NCI-H1436 (cell line): ENCODE data around the gene ZNF608.

Source experiments
- DNase-seq: peaks from one replicate; lab custom pipeline; 2025; lab: John Stamatoyannopoulos, UW

Gene ZNF608, protein sequence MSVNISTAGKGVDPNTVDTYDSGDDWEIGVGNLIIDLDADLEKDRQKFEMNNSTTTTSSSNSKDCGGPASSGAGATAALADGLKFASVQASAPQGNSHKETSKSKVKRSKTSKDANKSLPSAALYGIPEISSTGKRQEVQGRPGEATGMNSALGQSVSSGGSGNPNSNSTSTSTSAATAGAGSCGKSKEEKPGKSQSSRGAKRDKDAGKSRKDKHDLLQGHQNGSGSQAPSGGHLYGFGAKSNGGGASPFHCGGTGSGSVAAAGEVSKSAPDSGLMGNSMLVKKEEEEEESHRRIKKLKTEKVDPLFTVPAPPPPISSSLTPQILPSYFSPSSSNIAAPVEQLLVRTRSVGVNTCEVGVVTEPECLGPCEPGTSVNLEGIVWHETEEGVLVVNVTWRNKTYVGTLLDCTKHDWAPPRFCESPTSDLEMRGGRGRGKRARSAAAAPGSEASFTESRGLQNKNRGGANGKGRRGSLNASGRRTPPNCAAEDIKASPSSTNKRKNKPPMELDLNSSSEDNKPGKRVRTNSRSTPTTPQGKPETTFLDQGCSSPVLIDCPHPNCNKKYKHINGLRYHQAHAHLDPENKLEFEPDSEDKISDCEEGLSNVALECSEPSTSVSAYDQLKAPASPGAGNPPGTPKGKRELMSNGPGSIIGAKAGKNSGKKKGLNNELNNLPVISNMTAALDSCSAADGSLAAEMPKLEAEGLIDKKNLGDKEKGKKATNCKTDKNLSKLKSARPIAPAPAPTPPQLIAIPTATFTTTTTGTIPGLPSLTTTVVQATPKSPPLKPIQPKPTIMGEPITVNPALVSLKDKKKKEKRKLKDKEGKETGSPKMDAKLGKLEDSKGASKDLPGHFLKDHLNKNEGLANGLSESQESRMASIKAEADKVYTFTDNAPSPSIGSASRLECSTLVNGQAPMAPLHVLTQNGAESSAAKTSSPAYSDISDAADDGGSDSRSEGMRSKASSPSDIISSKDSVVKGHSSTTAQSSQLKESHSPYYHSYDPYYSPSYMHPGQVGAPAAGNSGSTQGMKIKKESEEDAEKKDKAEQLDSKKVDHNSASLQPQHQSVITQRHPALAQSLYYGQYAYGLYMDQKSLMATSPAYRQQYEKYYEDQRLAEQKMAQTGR (N-terminal part only)

DNA sequence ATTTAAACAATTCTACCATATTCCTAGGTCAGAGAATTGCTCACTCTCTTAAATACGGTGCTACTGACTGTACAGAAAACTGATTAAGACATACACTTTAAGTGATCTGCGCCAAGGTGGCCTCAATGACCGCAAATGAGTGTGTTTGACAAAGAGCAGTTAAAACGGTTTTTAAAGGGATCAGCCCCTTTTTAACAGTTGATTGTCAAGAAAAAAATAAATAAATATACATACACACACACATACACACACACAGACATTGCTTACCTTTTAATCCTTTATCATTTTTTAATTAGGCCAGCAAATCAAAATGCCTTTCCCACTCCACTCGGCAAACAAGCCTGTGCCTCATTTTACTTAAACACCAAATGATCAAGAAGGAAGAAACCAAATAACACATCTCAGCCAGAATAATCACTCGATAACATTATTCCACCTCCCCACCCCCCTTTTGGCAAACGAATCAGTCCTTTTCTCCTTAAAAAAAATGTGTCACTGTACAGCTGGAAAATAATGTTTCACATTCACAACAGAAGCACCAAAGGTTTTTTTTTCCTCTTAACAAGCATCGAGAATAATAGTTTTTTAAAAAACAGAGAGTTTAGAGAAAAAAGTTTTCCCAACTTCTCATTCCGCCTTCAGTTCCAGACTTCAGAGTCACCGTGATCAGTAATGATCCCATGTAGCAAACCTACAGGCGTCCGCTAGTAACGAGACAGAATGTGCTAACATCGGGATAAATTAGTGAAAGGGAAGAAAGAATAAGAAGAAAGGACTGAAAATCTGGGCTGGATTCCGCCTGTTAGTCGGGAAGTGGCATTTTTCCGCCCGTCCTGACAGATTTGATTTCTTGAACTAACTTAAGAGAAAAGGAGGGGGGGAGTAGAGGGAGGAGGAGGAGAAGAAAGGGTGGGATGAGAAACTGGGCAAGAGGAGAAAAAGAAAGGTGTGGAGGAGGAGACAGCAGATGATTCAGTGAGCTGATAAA is at the start of gene ZNF608:
Gene ZNF608, minus strand, starts transcription at position 712 of the 988 bp plus-strand sequence. CDS start 1,650 bp downstream, outside the sequence.
- DNase-seq, result no peak

DNA sequence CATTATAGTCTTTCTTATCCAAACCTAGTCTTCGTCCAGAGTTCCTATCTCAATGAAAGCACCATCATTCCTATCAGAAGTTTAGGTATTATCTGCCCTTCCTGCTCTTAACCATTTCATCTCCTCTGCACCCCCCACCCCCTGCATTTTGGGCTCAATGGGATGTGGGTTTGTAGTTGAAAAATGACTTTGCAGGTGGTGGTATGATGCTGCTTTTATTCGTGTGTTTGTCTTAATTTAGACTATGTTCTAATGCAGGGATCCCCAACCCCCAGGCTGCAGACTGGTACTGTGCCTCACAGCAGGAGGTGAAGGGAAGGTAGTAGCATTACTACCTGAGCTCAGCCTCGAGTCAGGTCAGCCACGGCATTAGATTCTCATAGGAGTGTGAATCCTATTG is 49.4 kb upstream of the ZNF608 start:
- DNase-seq, result no peak

DNA sequence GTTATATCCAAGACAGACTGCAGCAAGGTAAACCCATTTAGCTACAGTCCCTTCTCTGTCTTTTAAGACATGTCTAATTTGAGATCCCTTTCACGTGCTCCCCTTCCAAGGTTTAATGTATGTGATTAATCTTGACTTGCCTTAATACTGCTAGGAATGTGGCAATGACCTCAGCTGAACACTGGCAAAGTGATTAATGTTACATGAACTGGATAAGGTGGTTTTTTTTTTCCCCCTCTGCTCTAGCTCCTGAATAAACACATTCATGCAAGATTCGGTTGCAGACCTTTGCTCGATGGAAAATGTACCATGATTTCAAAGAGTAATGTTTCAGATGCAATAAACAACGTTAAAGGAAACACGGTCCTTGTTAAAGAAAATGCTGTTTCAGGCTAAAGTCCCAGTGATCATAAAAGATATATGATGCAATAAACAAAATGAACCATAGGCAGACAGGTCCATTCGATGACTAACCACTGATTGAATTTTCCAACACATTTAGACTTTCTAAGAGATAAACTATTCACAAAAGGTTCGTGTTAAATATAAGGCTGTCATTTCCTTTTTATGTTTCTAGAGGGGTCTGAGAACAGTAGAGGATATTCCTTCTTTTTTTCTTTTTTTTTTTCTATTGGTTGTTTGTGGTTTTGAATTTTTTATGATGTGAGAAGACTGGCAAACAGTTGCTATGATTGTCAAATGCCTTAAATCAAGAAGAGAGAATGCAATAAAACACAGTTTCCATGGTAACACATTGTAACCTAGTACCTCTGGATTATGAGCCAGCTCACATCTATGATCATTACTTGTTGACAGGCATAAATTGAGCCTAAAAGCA is 44.7 kb upstream of the ZNF608 start:
- no peak for DNase-seq

DNA sequence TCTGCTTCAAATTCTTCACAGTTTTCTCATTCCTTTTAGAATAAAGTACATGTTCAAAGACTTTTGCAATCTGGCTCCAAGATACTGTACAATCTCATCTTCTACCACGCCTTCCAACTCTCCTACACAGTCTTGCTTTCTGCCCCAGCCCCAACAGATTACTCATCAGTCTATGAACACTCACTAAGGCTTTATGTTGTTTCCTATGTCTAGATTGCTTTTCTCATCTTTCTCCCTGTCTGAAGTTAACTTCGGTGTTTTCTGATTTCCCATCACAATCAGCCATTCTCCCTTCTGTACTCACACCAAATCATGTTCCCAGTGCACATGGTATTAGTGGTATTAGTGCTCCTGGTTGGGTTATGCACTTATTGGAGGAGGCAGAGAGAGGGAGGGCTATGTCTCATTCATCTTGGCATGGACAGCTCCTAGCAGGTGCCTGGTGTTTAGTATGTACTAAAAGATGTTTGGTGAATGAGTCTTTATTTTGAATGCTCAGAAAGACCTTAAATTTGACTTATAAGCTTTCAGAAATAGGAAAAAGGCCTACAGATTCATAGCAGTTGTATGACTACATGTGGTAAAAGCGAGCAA is 44.0 kb upstream of the ZNF608 start:
- DNase-seq, result no peak

DNA sequence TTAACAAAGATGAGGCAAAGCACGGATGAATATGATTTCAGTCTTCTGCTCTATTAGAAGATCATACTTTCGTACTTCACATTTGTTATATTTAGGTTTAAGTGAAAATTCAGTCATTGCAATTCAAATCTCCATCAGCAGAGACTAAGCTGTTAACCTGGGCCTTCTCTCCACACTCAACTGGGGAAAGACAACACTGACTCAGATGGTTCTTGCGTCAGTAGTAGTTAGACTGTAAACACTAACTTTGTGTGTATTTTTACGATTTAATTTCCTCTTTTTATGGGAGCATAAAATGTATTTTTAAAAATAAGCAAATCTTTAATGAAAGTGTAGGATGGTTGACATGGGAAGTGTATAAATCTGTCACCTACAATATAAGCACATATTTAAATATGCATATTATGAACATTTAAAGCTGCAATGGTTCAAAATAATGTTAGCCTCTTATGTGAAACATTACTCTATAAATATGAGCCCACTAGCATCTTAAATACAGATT is 42.7 kb upstream of the ZNF608 start:
- no peak for DNase-seq

DNA sequence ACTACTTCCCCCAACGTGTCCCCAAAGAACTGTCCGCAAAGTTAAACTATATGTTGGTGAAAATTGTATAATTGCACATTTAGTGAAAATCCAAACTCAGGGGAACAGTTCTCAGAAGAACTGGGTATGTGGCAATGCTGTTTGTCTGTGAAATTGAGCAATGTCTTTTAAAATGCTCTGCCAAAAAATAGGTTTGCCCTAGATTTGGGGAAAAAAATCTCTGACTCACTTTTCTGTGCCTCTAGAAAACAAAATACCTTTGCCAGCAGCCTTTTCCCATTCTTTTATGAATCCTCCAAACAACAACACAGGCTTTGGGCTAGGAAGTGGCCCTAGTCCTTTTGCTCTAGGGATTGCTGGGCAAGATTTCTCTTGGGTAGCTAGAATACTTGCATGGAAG is 37.4 kb upstream of the ZNF608 start:
- DNase-seq, result no peak

DNA sequence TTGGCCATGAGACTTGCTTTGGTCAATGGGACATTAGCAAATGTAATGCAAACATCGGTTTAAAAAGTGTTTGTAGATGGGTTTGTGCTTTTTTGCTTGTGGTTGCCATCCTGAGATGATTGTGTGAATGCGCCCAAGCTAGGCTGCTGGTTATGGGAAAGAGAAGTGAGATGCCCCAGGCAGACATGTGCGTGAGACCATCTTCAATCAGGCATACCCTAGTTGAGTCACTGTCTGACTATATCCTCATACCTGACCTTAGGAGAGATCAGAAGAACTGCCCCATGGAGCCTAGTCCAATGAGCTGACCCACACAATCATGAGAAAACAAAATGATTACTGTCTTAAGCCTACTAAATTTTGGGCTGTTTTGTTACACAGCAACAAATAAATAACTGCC is 36.8 kb upstream of the ZNF608 start:
- no peak for DNase-seq

DNA sequence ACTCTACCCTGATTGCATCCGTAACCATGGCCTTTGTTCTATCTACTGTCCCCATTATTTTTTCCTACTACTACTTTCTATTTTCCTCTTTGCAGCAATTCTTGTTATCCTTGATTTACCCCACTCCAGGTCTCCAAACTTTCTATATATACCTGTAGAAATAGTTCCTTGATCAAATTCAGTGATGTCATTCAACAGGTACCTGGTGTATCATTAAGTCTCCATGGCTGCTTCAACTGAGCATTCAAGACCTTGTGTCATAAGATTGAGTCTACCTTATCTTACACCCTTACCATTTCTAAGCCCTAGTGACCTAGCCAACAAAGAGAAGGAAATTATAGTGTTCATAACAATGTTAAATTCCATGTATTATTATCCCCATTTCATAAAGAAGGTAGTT is 35.8 kb upstream of the ZNF608 start:
- no peak for DNase-seq

DNA sequence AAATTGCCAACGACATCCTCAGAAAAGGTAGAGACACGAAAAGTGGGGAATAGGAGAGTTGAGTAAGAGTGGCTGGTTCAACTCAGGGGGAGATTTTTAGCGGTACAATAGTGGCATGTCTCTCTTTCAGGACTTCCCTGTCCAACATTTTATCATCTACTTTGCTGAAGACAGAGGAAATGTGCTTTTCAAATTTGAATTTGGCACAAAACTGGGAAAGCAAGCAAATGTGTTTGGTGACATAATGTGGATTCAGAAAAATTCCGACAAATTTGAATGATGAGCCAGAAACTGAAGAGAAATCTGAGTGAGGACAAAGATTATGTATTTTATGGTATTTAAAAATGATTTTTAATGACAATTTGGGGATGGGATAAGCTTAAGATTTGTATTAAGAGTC is 33.6 kb upstream of the ZNF608 start:
- no peak for DNase-seq

DNA sequence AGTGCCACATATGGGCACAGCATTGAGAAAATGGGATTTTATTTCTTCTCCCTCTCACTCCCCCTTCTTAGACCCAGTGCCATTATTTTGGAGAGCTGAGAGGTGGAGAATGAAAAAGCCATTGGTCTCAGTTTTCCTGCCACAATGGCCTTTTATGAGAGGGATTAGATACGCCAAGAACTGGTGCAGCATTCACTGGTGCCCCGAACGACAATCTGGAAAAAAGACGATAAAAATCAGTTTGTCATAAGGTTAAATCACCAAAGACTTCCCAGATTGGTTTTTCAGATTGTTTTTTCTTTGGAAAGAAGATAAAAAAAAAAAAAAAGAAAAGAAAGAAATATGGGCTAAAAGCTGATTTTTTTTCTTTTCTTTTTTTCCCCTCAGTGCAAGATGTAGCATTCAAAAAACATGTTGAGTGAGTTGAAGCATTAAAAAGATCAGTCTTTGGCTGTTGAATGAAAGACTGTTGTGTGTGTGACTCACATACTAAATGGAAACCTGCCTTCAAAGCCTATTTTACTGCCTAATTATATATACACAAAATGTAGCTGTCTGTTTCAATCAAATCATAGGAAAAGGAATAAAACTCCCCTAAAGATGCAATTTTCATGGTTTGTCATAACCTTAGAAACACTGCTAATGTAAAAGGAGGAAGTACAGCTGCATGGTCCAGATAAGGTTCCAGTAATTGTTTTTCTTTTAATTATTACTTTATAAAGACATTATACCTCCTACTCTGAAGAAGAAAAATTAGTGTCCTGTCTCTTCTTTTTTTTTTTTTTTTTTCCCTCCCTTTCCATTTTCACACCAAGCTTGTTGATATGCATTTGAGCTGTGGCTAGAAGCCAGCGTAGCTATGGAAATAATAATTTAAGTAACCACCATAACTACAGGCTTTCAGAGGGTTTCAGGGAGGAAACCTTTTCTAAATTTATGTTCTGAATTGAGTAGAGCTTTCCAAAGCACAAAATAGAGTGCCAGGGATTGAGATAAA is 27.2 kb upstream of the ZNF608 start:
- peak; percentile 73 for DNase-seq

DNA sequence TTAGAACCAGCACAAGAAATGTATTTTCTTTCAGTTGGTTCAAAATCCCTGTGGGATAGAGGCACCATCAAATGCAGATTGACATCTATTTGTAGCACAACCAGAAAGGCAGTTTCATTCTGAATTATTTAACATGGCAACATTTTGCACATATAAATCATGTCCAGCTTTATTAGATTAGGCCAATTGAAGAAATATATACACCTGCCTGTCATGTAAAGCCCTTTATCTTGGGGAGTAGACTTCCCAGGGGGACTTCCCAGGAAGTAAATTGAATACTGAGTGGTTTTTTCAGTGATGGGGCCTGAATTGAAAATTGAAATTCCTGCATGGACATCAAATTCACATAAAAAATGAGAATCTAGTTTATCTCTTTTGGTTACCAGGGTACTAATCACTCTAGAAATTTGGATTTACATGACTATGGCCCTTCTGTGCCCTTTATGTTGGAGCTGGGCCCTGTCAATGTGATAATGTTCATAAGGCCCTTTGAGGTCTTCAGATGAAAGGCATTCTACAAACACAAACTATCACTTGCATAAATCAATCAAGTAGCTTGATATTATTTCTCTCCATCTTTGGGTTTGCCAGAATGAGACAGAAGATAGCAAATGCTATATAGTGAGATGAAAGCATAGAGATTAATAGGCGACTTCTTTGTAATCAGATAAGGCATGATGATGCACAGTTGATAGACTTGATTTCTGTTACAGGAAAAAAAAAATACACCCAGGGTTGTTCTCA is 26.2 kb upstream of the ZNF608 start:
- no peak for DNase-seq

DNA sequence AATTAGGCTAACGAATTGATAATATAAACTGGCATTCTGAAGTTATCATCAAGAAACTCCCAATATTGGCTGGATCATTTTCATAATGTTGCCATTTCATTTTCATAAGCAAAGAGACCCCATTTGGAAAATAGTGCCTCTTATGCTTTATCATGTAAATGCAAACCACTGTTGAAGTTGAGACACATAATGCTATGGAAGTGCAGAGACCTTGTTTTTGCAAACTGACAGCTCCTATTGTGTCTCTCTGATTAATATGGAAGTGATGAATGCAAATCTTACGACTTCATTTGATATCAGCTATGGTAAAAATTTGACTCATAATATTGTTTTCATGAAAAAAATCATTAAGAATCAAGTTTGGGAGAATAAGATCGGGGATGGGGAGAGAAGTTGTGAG is 25.3 kb upstream of the ZNF608 start:
- no peak for DNase-seq

DNA sequence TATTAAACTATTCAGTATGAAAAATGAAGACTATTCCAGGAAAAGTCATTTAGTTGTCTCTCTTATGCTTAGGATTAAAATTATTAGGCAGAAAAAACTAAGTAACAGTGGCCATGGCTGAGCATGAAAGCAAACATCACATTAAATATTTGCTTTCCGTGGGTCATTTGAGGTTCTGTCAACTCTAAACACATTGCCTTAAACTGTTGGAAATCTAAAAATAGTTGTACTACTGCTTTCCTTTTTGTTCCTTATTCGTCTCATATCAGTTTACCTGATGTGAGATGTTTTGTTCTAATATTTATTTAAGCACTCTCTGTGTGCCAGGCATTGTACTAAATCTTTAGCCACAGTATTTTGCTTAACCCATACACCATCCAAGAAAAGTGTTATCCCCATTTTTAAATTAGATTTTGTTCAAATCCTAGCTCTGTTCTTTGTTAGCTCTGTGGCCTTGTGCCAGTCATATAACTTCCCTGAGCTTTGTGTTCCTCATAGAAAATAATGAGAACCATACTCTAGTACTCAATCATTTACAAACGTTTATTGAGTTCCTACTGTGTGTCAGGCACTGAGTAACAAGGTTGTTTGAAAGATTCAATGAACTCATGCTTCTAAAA is 18.7 kb upstream of the ZNF608 start:
- no peak for DNase-seq

DNA sequence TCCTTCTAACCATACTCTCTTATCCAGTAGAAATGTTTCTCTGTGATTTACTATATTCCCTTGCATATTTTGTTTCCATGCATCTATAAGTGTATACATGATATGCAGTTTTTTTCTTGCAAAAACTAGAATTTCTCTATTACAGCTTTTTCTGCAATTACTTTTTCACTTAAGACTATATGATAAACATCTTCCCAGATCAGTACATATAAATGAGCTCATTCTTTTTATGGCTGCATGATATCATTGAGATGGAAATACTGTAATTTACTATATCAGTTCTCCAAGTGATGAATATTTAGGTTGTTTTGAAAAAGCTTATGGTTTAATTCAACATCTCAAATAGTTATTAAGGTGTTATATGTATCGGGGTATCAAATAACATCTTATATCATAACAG is 18.1 kb upstream of the ZNF608 start:
- no peak for DNase-seq

DNA sequence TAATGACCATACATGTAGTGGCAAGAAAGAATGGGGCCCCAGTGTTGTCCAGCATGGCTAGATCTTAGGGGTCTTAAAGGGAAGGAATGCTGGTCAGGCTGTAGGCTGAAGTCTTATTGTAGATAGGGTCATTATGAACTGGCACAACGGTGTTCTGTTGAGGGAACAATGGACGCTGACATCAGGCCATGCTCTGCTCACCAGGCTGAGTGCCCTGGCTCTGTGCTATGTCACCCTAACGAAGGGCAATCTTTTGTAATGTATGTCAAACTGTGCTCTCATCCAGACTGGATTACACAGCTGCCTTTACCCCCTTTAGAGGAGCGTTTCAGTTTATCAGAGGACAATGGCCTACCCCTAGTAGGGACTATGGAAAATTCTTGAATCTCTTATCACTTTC is 14.6 kb upstream of the ZNF608 start:
- no peak for DNase-seq

DNA sequence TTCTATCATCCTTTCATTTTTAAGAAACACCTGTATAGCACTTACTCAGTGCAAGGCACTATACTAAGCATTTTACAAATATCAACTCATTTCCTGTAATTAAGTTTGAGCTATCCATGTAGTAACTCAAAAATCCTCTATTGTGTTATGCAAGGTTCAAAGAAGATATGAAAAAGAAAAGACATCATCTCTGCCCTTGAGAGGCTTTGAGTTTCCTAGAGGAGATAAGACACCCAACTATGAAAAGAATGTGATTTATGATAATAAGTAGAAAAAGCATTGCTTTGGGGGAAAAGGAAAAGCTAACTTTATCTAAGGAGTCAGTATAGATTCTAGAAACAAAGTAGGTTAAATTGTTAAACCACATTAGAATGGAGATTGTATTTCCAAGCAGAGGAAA is 14.2 kb upstream of the ZNF608 start:
- DNase-seq, result no peak

DNA sequence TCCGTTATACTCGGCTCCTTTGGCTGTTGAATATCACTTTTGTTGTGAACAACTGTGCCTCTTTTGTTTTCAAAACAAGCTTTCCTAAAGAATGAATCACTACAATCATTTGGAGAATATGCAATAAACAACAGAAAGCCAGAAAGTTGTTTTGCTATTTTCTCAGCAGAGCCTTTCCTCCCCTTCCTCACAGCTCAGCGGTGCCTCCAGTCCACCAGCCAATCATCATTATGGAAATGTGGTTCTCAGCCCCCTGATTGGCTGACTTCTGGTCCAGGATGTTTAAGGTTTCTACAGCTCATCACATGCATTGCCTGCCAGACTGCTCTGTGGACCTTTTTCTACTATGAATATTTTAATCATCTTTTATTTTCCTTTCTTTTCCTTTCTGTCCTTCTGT is 9.1 kb upstream of the ZNF608 start:
- DNase-seq, result peak; percentile 37
